Dermis microvascular lymphatic vessel endothelial cell (primary cell): ENCODE results near the gene COL9A3. TPM values are rescaled to one million over a fixed set of nuclear protein-coding genes. Genes with fewer than 3 reads are reported as not detected.

Experiments used
- DNase-seq, 2 donors: peaks; one replicate each; pipeline versions ENCODE4 v3.0.0 to v3.0.0-alpha.2; 2010; ENCODE audit warnings: low read depth in 2 of 2
- total RNA-seq: library from RNA; depleted of rRNA; stranded (reverse); fragments of >200 nt; gene quantifications from 2 replicates; pipeline ENCODE4 v1.2.1, GENCODE V29; 2014

Gene COL9A3
- total RNA-seq, 1 donor from 2014 or later: 1.0 TPM

DNA sequence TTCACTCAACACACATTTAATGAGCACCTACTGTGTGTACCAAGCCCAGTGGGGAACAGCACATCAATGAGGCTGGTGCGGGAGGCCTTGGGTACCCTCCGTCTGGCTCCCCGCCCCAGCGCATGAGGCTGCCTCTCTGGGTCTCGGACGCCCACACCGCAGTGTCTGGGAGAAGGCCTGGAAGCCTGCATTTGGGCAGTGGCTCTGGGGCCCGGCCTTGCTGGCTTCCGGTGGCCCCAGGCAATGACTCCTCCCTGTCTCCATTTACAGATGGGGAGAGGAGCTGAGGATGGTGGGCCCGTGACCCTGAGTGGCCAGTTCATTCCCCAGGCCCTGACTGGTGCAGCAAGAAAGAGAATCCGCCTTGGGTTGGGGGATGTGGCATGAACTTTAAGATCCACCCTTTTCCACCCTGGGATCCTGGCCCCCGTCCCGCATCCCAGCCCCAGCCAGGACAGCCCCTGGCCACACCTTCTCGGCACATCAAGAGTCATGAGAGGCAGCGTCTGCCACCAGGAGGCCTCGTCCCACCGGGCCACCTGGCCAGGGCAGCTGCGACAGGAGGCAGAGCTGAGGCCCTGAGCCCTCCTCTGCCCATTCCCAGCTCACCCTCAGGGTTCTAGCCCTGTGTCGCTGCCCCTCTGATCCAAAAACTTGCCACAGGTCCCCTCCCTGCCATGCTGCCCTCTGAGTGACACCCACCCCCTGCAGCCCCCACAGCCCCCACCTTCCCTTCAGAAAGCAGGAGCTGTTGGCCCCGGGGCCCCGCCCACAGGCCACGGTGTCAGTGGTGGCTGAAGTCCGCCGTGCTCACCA, 38.0 kb upstream of the COL9A3 start:
- DNase-seq: no peak

DNA sequence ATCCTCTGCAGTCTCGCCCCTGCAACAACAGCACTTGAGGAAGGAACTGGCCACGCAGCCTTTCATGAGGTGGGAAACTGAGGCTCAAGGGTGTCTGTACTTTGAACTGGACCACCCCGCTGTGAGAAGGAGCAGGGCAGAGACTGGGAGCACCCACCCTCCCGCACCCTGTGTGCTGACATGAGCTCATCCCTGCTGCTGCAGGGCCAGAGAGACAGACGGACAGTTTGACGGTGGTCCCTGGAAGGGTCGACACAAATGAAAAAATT, 37.5 kb upstream of the COL9A3 start:
- DNase-seq: no peak

- no peak for DNase-seq
These were observed 36.6 kb upstream of the COL9A3 start for GRCh38 chr20:62780204-62780603.

DNA sequence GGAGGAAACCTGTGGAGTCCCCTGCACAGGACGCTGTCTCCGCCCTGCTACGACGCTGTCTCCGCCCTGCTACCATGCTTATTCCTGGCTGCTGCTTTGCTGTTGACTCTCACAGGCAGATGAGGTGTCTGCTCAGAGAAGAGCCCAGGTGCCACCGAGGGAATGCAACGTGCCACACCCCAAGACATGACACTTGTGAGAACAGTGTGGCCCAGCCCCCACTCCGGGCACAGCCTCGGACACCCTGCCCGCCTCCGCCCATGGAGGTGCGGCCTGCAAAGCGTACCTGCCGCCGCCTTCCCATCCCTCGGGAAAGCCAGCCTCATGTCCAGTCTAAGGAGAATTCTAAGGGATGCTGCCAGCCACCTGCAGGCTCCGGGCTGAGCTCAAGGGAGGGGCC, 36.2 kb upstream of the COL9A3 start:
- no peak for DNase-seq

DNA sequence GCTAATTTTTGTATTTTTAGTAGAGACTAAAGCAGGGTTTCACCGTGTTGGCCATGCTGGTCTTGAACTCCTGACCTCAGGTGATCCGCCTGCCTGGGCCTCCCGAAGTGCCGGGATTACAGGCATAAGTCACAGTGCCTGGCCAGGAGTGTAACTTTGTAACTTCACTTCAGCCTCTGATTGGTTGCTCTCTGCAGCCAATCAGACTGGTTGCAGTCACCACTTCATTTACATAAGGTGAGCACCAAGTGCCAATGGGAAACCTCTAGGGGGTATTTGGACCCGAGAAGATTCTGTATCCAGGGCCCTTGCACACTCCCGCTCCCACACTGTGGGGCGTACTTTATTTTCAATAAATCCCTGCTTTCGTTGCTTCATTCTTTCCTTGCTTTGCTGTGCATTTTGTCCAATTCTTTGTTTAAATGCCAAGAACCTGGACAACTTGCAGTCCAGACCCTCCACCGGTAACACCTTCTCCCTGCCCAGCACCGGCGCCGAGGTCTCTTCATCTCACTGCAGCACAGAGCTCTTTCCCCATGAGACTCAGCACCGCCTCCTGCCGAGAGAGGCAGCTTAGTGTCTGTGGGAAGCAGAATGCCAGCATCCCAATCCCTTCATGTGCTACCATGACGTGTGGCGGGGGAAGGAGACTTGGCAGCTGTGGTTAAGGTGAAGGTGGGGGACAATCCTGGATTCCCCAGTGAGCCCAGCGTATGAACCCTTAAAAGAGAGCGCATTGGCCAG, 34.5 kb upstream of the COL9A3 start:
- peak in 1 of 2 donors; percentile 24 for DNase-seq

DNA sequence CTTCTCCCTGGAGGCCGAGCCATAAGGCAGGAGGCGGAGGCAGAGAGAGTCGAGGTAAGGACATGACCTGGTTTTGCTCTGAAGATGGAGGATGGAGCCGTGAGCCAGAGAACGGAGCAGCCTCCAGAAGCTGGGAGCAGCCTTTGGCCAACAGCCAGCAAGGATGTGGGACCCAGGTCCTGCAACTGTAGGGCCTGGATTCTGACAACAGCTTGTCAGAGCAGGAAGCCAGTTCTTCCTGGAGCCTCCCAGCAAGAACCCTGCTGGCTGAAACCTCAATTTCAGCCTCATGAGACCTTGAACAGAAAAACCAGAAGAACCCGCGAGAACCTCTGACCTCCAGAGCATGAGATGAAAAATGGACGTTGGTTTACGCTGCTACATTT, 34.0 kb upstream of the COL9A3 start:
- peak in 1 of 2 donors; percentile 39 for DNase-seq

GRCh38 chr20:62784497-62784896, 32.4 kb upstream of the COL9A3 start:
- no peak for DNase-seq

DNA sequence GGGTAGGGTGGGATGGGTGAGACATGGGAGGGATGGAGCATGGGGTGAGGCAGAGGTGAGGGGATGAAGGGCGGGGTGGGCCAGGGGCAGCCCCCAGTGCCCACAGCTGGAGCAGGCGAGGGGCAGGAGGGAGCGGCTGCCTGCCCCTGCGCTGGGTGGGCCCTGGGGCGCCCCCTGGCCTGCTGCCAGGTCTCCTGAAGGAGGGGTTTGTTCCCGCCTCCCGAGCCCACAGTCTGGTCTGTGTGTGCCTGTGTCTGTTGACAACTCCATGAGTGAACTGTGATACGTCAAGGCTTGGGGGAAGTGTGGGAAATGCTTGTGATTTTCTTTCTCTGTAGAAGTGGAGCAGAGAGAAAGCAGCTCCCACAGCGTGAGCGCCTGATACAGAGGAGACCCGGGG, 31.5 kb upstream of the COL9A3 start:
- DNase-seq: no peak

- DNase-seq: no peak
These were observed 30.7 kb upstream of the COL9A3 start for GRCh38 chr20:62786157-62786556.

DNA sequence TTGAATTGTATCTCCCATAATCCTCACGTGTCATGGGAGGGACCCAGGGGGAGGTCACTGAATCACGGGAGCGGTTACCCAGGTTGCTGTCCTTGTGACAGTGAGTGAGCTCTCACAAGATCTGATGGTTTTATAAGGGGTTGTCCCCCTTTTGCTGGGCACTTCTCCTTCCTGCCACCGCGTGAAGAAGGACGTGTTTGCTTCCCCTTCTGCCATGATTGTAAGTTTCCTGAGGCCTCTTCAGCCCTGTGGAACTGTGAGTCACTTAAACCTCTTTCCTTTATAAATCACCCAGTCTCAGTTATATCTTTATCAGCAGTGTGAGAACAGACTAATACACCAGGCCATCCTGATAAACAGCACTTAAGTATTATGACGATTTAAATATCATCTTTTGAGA, 29.5 kb upstream of the COL9A3 start:
- DNase-seq: peak in 1 of 2 donors; percentile 40

DNA sequence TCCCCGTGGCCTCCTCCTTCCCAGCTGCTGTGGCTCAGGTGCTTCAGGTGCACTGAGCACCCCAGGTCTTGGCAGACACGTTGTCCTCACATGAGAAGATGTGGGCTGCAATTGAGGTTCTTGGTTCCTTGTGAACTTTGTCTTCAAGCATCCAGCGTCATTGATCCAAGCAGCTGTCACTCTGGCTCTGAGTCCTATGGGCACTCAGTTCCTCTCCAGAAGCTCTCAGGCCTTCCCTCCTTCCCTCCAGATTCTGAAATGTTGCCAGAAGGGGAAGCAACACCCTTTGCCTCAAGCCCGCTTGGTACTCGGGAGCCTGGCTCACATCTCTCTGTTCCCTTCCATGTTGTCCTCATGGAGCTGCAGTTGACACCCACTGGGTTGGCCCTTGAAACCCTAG, 29.0 kb upstream of the COL9A3 start:
- DNase-seq: no peak

GRCh38 chr20:62788607-62789006, 28.2 kb upstream of the COL9A3 start:
- DNase-seq: no peak

DNA sequence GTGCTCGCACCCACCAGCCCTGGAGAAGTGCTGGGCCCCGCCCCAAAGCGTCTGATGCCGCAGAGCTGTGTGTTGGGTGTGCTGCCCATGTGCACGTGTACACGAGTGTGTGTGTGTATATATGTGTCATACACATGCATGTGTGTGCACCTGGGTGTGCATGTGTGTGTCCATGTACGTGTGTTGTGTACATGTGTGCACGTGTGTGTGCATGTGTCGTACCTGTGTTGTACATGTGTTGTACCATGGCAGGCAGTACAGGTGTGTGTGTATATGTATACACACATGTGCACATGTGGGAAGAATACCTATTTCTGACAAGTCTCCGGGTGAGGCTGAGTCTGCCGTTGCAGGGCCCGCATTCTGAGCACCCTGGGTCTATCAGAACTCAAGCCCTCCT, 26.8 kb upstream of the COL9A3 start:
- no peak for DNase-seq

GRCh38 chr20:62791301-62792181, 25.3 kb upstream of the COL9A3 start:
- peak; percentile 81 to 94 for DNase-seq

DNA sequence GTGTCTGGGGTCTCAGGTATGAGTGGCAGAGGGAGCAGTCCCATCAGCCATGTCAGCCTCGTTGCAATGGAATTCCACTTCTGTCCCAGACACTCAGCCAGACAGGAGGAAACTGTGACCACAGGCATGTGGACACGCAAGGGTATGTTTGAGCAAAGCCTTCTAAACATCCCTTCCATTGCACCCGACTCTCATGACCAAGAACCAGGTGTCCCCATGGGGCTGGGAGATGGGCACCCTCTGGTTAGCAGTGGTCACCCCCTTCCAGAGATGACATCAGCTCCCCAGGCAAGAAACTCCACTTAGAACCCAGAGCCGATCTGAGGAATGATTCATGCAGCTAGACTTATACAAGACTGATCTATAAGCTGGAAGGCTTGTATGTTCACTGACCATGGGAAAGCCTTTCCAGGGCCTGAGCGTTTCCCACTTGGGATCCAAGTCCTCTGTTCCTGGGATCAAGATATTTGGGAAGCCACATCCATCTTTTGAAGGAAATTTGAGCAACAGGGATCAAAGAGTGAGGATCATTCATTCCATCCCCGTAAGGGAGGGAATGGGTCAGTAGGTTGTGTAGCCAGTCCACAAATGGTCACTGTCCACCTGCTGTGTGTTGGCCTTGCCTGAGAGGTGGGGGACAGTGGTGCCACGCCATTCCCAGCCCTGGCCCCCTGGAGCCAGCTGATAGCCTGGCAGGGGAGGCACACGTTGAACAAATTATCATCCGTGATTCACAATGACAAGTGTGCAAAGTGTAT, 24.5 kb upstream of the COL9A3 start:
- DNase-seq: no peak

GRCh38 chr20:62792940-62793756, 23.7 kb upstream of the COL9A3 start:
- DNase-seq: no peak

- no peak for DNase-seq
These were observed 23.2 kb upstream of the COL9A3 start for GRCh38 chr20:62793757-62794006.

- peak; percentile 84 to 96 for DNase-seq
These were observed 22.7 kb upstream of the COL9A3 start for GRCh38 chr20:62794007-62794724.

DNA sequence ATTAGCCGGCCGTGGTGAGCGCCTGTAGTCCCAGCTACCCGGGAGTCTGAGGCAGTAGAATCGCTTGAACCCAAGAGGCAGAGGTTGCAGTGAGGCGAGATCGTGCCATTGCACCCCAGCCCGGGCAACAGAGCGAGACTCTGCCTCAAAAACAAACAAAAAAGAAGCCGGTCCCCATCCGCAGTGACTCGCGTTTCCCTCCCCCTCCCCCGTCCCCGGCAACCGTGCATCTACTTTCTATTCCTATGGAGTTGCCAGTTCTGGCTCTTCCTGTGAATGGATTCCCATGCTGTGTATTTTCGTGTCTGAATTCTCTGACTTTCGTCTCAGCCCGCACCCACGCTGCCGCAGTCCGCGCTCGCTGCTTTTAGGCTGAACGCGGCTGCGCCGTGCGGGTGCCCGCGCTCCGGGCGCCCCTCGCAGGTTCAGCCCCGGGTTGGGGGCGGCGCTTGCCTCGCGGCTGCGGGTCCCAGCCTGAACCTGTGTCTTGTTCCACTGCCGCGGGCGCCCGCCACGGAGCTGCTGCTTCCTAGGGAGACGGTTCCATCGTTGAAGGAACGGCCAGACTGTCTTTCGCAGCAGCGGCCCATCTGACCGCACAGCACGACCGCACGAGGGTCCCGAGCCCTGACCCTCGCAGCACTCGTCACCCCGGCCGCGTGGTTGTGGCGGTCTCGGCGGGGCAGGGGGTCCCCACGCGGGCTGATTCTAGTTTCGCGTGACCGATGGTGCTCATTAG, 21.7 kb upstream of the COL9A3 start:
- DNase-seq: peak in 1 of 2 donors; percentile 66
